NB4 (cell line): ENCODE results near the gene CHAF1B.

Experiments used
- CTCF ChIP-seq: IDR thresholded peaks from one replicate; pipeline ENCODE4 v1.5.1; 2012; ENCODE audit warnings: low read depth, low read length
- MAX ChIP-seq: IDR thresholded peaks from 2 replicates; pipeline ENCODE4 v1.6.1; 2011; ENCODE audit warnings: low read depth, low read length
- MYC ChIP-seq: IDR thresholded peaks from 2 replicates; pipeline ENCODE4 v1.6.1; 2011; ENCODE audit warnings: low read depth, low read length
- POLR2A ChIP-seq: IDR thresholded peaks from 2 replicates; pipeline ENCODE4 v1.6.1; 2011; ENCODE audit warnings: mild to moderate bottlenecking; ENCODE audit not compliant: insufficient read length; ENCODE audit errors: extremely low read depth

- no peak for TF ChIP-seq CTCF
- no peak for TF ChIP-seq POLR2A
- TF ChIP-seq MAX, result no peak
- TF ChIP-seq MYC, result no peak
Measured at GRCh38 chr21:36427502-36427901, 42.3 kb downstream of the CHAF1B start.
